ENCODE measurements around the gene SPDYE3.
"Not testable (repeated sequence)": the region's sequence is repeated elsewhere in the genome, so short reads cannot be mapped to it uniquely, and the experiment has no call there.

- not testable (repeated sequence) for TF ChIP-seq POLR2A (IDR thresholded peaks at IDR 0.05); CTCF (IDR thresholded peaks at IDR 0.05 in 4 of 5, conservative IDR thresholded peaks at IDR 0.05 in 1 of 5)
These were observed 33.8 kb downstream of the SPDYE3 start for GRCh38 chr7:100341286-100341685.
